HUES48 (cell line): ENCODE measurements around the gene RERE.
"Not testable (repeated sequence)": the region's sequence is repeated elsewhere in the genome, so short reads cannot be mapped to it uniquely, and the experiment has no call there.

Source experiments
- H3K27ac ChIP-seq: one replicate; pipeline ENCODE4 v1.7.0; 2013; ENCODE audit warnings: low read depth, low read length, inconsistent platforms
- H3K27me3 ChIP-seq: 2 replicates; pipeline ENCODE4 v1.6.1; 2013; ENCODE audit warnings: mild to moderate bottlenecking, low read length; ENCODE audit not compliant: control insufficient read depth, insufficient read depth
- H3K36me3 ChIP-seq: 2 replicates; pipeline ENCODE4 v1.6.1; 2013; ENCODE audit warnings: low read length; ENCODE audit not compliant: control insufficient read depth, insufficient read depth
- H3K4me1 ChIP-seq: 2 replicates; pipeline ENCODE4 v1.6.1; 2013; ENCODE audit warnings: mild to moderate bottlenecking, low read length; ENCODE audit not compliant: control insufficient read depth, insufficient read depth
- H3K4me3 ChIP-seq: 2 replicates; pipeline ENCODE4 v1.5.1; 2013; ENCODE audit warnings: mild to moderate bottlenecking, low read depth, low read length
- H3K9ac ChIP-seq: 2 replicates; pipeline ENCODE4 v1.6.1; 2013; ENCODE audit warnings: mild to moderate bottlenecking, low read depth, low read length, moderate library complexity
- H3K9me3 ChIP-seq: 2 replicates; pipeline ENCODE4 v1.6.1; 2013; ENCODE audit warnings: low read length; ENCODE audit not compliant: control insufficient read depth, insufficient read depth

RERE gene

DNA sequence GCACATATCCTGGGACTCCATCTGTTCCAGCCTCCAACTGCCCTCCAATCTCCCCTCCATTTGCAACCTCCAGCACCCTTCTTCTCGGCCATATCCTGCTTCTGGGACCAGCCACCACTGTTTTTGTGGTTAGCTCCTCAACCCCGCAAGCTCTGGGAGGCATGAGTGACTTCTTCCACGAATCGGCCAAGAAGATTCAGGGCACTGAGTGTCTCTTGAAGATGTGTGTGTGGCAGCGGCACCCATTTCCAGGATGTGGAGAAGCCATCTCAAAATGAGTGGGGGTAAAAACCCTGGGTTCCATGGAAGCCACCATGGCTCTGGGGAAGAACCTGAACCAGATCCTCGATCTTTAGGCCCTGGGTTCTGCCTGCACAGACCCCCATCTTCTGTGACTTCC, 304.9 kb downstream of the RERE start:
- Histone ChIP-seq H3K4me3 (no peak overlapping the region), H3K36me3 (peaks cover 14% of the 10 kb centered on the region), H3K9me3 (no peaks in the 10 kb centered on the region), H3K27ac (no peak overlapping the region), H3K27me3 (no peaks in the 10 kb centered on the region), H3K9ac (no peak overlapping the region), H3K4me1 (peaks cover 19% of the 10 kb centered on the region)

GRCh38 chr1:8510041-8510823, 307.2 kb downstream of the RERE start:
- H3K9ac ChIP-seq, result no peak overlapping the region
- H3K36me3 ChIP-seq, result peaks cover 23% of the 10 kb centered on the region
- H3K27me3 ChIP-seq, result no peaks in the 10 kb centered on the region
- H3K27ac ChIP-seq, result no peak overlapping the region
- H3K9me3 ChIP-seq, result no peaks in the 10 kb centered on the region
- H3K4me1 ChIP-seq, result 0 out of 2 replicates have a peak, but pooled peaks cover 8% of the 10 kb centered on the region
- no peak overlapping the region for H3K4me3 ChIP-seq

DNA sequence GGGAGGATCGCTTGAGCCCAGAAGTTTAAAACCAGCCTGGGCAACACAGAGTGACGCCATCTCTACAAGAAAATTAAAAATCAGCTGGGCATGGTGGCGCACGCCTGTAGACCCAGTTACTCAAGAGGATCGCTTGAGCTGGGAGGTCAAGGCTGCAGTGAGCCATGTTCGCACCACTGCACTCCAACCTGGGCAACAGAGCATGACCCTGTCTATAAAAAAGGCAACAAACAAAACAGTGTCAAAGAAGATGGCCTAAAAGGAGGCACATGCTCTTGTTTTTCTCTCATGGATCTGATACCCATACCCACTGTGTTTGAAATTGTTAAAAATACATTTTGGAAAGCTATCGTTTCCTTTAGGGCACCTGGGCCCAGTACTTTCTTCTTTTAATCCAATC, 307.9 kb downstream of the RERE start:
- no peak overlapping the region for H3K9ac ChIP-seq
- no peaks in the 10 kb centered on the region for H3K9me3 ChIP-seq
- no peak overlapping the region for H3K27ac ChIP-seq
- H3K27me3 ChIP-seq, result no peaks in the 10 kb centered on the region
- H3K4me3 ChIP-seq, result no peak overlapping the region
- peaks cover 23% of the 10 kb centered on the region for H3K36me3 ChIP-seq
- H3K4me1 ChIP-seq, result 0 out of 2 replicates have a peak, but pooled peaks cover 8% of the 10 kb centered on the region

DNA sequence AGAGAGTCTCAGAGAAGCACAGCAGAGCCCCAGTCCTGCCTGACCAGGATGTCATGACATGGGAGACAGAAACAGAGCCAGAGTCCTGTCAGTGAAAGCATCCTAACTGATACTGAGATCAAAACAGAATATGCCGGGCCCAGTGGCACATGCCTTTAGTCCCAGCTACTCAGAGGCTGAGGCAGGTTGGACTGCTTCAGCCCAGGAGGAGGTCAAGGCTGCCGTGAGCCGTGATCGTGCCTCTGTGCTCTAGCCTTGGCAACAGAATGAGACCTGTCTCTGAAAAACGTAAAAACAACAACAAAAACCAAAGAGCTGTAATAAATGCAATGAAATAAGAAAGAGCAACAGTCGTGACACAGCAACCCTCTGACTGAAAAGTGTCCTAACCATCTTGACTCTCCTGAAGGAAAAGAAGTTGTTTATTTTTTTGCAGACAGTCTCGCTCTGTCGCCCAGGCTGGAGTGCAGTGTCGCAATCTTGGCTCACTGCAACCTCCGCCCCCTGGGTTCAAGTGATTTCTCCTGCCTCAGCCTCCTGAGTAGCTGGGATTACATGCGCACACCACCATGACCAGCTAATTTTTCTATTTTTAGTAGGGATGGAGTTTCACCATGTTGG, 310.3 kb downstream of the RERE start:
- no peak overlapping the region for H3K27ac ChIP-seq

GRCh38 chr1:8506456-8506855, 311.0 kb downstream of the RERE start:
- H3K9ac ChIP-seq, result no peak overlapping the region
- no peak overlapping the region for H3K4me3 ChIP-seq
- no peaks in the 10 kb centered on the region; the same call in 1 of the 2 replicates for H3K9me3 ChIP-seq
- H3K4me1 ChIP-seq, result peaks cover 8% of the 10 kb centered on the region; the same call in 1 of the 2 replicates
- no peak overlapping the region for H3K27ac ChIP-seq
- H3K27me3 ChIP-seq, result no peaks in the 10 kb centered on the region
- peaks cover 26% of the 10 kb centered on the region for H3K36me3 ChIP-seq

More for the DNA sequence above, 310.3 kb downstream of the RERE start:
- Histone ChIP-seq H3K4me1 (peaks cover 8% of the 10 kb centered on the region; the same call in 1 of the 2 replicates), H3K27me3 (no peaks in the 10 kb centered on the region), H3K4me3 (no peak overlapping the region), H3K9me3 (no peaks in the 10 kb centered on the region; the same call in 1 of the 2 replicates), H3K9ac (no peak overlapping the region), H3K36me3 (peaks cover 26% of the 10 kb centered on the region)

- Histone ChIP-seq H3K27me3 (no peaks in the 10 kb centered on the region), H3K9ac (no peak overlapping the region), H3K9me3 (no peaks in the 10 kb centered on the region; the same call in 1 of the 2 replicates), H3K36me3 (peaks cover 28% of the 10 kb centered on the region), H3K27ac (no peak overlapping the region), H3K4me1 (no peaks in the 10 kb centered on the region; the same call in 1 of the 2 replicates), H3K4me3 (no peak overlapping the region)
Measured at GRCh38 chr1:8503842-8504241, 313.6 kb downstream of the RERE start.

- not testable (repeated sequence) for H3K4me1 ChIP-seq, H3K27ac ChIP-seq, H3K9ac ChIP-seq, H3K9me3 ChIP-seq, H3K4me3 ChIP-seq, H3K27me3 ChIP-seq
- H3K36me3 ChIP-seq, result peaks cover 23% of the 10 kb centered on the region
Measured at GRCh38 chr1:8502949-8503348, 314.5 kb downstream of the RERE start.

DNA sequence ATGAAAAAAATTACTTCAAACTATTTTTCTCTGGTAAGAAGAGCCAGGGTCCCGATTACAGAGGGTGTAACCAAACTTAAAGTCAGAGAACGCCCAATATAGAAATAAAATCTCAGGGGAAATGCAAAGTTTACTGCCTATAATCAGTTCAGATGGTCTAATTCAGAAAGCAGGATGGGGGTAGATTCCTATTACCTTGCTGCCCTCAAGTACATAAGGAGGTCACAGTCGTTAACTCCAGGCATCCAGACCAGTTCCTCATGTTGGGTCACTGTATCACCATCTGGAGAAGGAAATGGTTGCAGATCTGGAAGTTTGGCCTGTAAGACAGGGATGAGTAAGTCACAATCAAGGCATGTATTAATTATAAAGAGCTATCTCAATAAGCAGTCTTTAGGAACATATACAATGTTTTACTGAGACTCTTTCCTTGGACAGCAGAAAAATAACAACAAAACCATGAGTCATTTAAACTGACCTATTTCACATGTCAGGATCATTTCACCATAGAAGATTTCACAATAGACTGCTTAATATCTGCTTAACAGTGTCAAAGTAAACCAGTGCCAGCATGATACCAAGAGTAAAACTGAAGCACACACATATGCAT, 320.1 kb downstream of the RERE start:
- no peak overlapping the region for H3K4me3 ChIP-seq
- no peaks in the 10 kb centered on the region for H3K27me3 ChIP-seq
- no peak overlapping the region for H3K27ac ChIP-seq
- H3K4me1 ChIP-seq, result no peaks in the 10 kb centered on the region
- no peaks in the 10 kb centered on the region for H3K9me3 ChIP-seq
- peaks cover 57% of the 10 kb centered on the region for H3K36me3 ChIP-seq
- no peak overlapping the region for H3K9ac ChIP-seq

DNA sequence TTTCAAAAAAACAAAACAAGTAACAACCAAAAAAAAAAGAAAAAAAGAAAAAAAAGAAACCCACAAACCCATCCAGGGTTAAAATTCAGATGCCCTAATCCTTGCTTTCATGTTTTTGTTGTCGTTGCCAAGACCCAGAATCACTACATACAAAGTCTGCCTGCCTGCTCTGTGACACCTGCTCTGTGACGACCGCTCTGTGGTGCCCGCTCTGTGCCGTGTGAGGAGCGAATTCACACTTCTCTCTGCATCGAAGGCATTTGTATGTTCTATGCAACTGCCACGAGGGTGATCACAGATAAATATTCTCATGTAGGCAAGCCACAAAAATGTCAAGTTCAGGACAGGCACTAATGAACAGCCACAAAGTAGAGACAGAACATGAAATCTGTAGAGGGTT, 321.0 kb downstream of the RERE start:
- H3K27me3 ChIP-seq, result no peaks in the 10 kb centered on the region
- H3K9me3 ChIP-seq, result no peaks in the 10 kb centered on the region
- no peak overlapping the region for H3K27ac ChIP-seq
- H3K36me3 ChIP-seq, result peaks cover 57% of the 10 kb centered on the region
- H3K4me1 ChIP-seq, result no peaks in the 10 kb centered on the region
- no peak overlapping the region for H3K9ac ChIP-seq
- H3K4me3 ChIP-seq, result no peak overlapping the region

- Histone ChIP-seq H3K4me1 (no peaks in the 10 kb centered on the region), H3K27ac (no peak overlapping the region), H3K36me3 (peaks cover 57% of the 10 kb centered on the region), H3K9me3 (no peaks in the 10 kb centered on the region), H3K4me3 (no peak overlapping the region), H3K9ac (no peak overlapping the region), H3K27me3 (no peaks in the 10 kb centered on the region)
Measured at GRCh38 chr1:8495928-8496401, 321.5 kb downstream of the RERE start.

GRCh38 chr1:8494681-8495080, 322.8 kb downstream of the RERE start:
- Histone ChIP-seq H3K27ac (no peak overlapping the region), H3K4me1 (no peaks in the 10 kb centered on the region), H3K4me3 (no peak overlapping the region), H3K36me3 (peaks cover 56% of the 10 kb centered on the region), H3K9ac (no peak overlapping the region), H3K9me3 (no peaks in the 10 kb centered on the region), H3K27me3 (no peaks in the 10 kb centered on the region)
